Stimulated activated CD8-positive, alpha-beta memory T cell treated with anti-CD3 and anti-CD28 coated beads, Interleukin-12 subunit alpha, Interleukin-12 subunit beta, amount 100 ng/mL, for 24 hours (primary cell): ENCODE measurements around the gene YJEFN3.

Source experiments
- DNase-seq: peaks from one replicate; pipeline ENCODE4 v3.0.0-alpha.2; 2020; ENCODE audit errors: extremely low read depth

Gene YJEFN3

DNA sequence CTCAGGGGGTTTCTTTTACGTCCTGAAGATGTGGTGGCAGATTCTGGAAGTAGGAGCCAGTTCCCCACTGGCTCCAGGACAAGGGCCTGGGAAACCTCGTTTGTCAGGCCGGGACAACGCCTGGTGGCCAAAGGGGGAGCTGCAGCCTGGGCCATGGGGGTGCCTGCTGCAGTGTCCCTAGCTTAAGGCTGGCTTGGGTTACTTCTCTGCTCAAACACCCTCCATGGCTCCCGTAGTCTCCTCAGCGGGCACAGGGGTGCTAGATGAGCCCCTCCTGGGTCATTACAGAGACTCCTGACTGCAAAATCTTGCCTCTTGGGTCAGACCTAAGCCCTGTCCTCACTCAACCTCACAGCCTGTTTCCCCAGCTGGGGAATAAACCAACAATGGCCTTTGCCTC lies 24.1 kb downstream of the YJEFN3 start:
- no peak for DNase-seq

- no peak for DNase-seq
Measured at GRCh38 chr19:19553670-19554069, 25.0 kb downstream of the YJEFN3 start.

GRCh38 chr19:19554074-19555023 lies 25.6 kb downstream of the YJEFN3 start:
- DNase-seq, result peak; percentile 36

- DNase-seq, result no peak
Measured at GRCh38 chr19:19558055-19558454, 29.3 kb downstream of the YJEFN3 start.

- no peak for DNase-seq
Measured at GRCh38 chr19:19558636-19559035, 29.9 kb downstream of the YJEFN3 start.

GRCh38 chr19:19559931-19560330 lies 31.2 kb downstream of the YJEFN3 start:
- no peak for DNase-seq

DNA sequence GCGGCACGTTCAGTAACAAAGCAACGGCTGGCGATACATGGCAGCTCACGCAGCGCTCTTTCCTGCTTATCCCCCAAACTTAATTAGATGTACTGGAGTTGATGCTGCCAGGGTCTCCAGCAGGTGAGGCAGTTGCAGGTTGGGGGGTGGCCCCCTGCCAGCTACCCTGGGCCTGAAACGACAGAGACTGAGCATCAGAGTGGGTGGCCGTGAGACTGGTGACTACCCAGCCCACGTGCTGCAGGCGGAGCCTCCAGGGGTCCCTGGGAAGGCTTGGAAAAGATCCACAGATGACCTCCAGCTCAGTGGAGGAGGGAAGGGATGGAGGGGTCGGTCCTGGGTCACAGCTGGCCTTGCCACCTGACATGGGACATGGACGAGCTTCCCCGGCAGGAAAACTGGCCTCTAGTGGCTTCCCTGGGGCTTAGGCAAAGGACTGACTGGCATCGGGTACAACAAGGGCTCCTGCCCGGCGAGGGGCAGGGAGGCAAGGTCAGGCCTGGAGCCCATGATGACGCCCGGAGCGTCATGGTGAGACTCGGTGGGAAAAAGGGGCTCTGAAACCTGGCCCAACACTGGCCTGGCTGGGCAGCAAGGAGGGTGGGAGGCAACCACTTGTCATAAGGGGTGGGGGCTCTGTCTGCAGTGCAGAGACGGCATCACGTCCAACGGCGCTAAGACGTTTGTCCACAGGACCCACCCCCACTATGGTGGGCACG lies 33.4 kb downstream of the YJEFN3 start:
- no peak for DNase-seq

DNA sequence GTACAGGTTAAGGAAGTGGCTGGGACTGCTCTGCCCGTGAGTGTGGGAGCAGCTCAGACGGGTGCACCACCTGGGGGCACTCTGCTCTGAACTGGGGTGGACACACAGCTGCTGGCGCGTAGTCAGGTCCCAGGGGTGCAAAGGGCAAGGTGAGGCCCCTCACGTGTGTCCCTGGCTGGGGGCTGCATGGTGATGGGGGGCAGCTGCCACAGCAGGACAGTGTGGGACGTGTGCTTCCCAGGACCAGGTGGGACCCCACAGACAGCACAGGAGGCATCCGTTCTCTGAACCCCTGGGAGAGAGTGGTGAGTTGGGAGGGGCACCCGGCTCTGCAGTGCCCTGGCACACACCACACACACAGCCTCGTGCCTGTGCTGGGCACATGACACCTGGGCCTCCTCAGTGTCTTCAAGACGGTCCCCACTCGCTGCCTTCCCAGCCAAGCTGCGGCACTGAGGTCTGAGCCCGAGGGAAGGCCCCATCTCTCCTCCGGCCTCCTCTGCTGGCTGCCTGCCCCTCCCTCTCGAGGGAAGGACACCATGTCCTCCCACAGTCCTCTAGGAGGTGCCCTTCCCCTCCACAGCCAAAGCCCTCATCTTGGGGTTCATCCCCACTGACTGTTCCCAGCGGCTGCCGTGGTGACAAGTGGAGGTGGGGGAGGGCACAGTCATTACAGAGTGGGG lies 34.1 kb downstream of the YJEFN3 start:
- DNase-seq, result no peak

GRCh38 chr19:19563348-19563848 lies 34.7 kb downstream of the YJEFN3 start:
- DNase-seq, result no peak

DNA sequence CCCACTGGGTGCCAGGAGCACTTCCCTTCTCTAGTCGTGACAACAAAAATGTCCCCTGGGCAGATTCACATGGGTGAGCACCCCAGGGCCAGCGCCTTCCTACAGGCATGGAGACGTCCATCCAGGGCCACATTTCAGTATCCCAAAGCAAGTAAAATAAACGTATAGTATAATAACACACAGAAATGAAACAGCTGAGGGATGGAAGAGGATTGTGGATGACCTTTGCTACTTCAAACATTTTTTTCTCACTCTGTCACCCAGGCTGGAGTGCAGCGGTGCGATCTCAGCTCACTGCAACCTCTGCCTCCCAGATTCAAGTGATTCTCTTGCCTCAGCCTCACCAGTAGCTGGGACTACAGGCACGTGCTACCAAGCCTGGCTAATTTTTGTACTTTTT lies 37.6 kb downstream of the YJEFN3 start:
- no peak for DNase-seq

- DNase-seq, result no peak
Measured at GRCh38 chr19:19567391-19567790, 38.7 kb downstream of the YJEFN3 start.

DNA sequence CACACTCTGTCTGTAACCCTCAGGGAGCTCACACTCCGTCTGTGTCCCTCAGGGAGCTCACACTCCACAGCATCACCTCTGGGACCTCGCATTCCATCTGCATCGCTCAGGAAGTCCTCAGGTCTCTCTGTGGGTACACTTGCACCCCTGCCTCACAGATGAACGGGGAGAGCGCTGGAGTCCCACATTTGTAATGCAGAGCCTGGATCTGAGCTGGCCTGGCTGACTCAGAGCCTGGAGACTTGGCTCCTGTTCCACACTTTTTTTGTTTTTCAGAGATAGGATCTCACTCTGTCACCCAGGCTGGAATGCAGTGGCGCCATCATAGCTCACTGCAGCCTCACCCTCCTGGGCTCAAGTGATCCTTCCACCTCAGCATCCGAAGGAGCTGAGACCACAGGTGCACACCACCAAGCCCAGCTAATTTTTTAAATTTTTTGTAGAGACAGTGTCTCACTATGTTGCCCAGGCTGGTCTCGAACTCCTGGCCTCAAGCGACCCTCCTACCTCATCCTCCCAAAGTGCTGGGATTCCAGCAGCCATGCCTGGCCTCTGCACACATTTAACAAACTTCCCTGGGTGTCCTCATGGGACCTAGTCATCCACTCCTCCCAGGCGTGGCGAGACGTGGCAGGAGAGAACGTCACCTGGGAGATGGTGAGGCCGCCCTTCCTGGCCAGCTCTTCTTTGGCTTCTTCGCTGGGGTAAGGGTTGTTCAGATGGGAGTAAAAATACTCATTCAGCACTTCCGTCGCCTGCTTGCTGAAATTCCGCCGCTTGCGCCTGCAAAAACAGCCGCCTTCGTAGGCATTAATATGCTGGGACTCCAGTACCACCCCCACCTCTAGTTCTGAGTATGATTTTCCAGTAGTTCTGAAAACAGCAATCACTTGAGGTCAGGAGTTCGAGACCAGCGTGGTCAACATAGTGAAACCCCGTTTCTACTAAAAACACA lies 40.4 kb downstream of the YJEFN3 start:
- DNase-seq, result no peak

DNA sequence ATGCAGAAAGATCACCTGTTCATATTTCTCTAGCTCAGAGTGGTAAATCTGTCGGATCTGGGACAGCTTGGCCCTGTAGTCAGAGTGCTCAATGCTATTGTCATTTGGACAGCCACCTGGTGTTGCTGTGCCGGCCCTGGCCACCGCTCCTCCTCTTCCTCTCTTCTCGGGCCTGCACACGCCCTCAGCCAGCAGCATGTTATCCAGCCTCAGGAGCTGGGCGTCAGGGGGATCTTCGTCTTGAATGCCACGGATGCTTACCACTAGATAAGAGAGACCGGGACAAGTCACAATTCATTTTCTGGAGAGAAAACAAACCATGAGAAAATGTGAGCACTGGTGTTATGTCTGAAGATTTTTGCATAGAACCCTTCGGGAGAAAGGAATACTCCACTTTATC lies 41.9 kb downstream of the YJEFN3 start:
- no peak for DNase-seq

GRCh38 chr19:19571071-19571786 lies 42.5 kb downstream of the YJEFN3 start:
- no peak for DNase-seq

GRCh38 chr19:19575411-19575810 lies 46.7 kb downstream of the YJEFN3 start:
- no peak for DNase-seq

DNA sequence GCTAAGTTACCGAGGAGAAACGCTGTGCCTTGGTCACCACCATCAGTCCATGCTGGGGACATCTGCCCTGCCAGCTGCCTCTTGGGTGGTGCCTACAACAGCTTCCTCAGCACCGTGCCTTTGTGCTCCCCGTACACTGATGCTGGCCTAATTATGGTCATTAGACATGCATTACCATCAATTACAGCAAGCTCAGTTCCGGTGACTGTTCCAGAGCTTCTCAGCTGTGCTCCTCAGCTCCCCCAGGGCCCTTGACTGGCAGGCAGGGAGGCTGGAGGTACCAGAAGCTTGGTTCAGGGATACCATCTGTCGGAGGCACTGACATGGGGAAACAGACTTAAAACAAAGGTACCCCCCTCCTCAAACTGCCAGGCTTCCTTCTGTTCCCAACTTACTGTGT lies 49.5 kb downstream of the YJEFN3 start:
- no peak for DNase-seq

- no peak for DNase-seq
Measured at GRCh38 chr19:19579533-19580361, 51.0 kb downstream of the YJEFN3 start.

DNA sequence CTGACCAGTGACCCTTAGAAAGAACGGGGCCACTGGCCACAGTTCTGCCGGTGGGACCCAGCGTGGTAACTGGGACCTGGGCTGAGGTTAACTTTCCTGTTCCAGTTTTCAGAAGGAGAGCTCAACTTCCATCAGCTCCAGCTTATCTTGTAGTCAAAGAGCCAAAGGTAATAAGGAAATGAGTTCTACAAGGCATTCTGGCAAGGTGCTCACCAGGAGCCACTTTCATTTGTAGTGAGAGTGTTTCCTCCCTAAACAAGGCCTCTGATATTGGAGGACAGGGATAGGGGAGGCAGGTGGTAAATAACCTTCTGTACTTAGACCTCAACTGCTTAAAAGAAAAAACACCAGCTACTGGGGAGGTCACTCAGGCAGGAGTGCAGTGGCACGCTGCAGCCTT lies 51.7 kb downstream of the YJEFN3 start:
- DNase-seq, result no peak

- DNase-seq, result no peak
Measured at GRCh38 chr19:19581391-19581790, 52.7 kb downstream of the YJEFN3 start.

DNA sequence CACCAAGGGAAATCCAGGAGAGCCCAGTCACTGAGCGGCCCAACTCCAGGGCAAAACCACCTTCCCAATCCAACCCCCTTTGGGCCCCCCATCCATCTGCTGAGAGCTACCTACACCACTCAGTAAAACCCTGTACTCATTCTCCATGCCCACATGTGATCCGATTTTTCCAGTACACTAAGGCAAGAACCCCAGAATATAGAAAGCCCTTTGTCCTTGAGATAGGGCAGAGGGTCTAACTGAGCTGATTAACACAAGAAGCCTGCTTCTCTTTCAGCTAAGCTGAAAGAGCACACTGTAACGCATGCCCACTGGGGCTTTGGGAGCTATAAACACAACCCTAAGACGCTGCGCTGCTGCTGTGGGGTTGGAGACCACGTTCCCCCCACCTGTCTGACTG lies 53.8 kb downstream of the YJEFN3 start:
- no peak for DNase-seq
